HEK293T (cell line): ENCODE data around the gene SMARCC1.

Source experiments
- BHLHE40 ChIP-seq: fragments of 450-650 bp; IDR thresholded peaks from 2 replicates; pipeline ENCODE4 v1.6.1; 2016; ENCODE audit warnings: mild to moderate bottlenecking, moderate library complexity, borderline replicate concordance
- FOXA1 ChIP-seq: fragments of 450-650 bp; IDR thresholded peaks from 2 replicates; pipeline ENCODE4 v1.6.1; 2016; ENCODE audit warnings: mild to moderate bottlenecking
- FOXM1 ChIP-seq: fragments of 450-650 bp; IDR thresholded peaks from 2 replicates; pipeline ENCODE4 v1.6.1; 2017; ENCODE audit warnings: mild to moderate bottlenecking, borderline replicate concordance
- NFRKB ChIP-seq: fragments of 450-650 bp; IDR thresholded peaks from 2 replicates; pipeline ENCODE4 v1.6.1; 2016; ENCODE audit warnings: mild to moderate bottlenecking, moderate library complexity
- SP1 ChIP-seq: fragments of 450-650 bp; IDR thresholded peaks from 2 replicates; pipeline ENCODE4 v1.6.1; 2017
- SUZ12 ChIP-seq: fragments of 450-650 bp; IDR thresholded peaks from 2 replicates; pipeline ENCODE4 v1.6.1; 2016; ENCODE audit warnings: mild to moderate bottlenecking
- TARDBP ChIP-seq: fragments of 450-650 bp; IDR thresholded peaks from 2 replicates; pipeline ENCODE4 v1.6.1; 2016
- TF ChIP-seq, protein P1 (sequence below): fragments of 450-650 bp; IDR thresholded peaks from 2 replicates; pipeline ENCODE4 v1.6.1; 2016

DNA sequence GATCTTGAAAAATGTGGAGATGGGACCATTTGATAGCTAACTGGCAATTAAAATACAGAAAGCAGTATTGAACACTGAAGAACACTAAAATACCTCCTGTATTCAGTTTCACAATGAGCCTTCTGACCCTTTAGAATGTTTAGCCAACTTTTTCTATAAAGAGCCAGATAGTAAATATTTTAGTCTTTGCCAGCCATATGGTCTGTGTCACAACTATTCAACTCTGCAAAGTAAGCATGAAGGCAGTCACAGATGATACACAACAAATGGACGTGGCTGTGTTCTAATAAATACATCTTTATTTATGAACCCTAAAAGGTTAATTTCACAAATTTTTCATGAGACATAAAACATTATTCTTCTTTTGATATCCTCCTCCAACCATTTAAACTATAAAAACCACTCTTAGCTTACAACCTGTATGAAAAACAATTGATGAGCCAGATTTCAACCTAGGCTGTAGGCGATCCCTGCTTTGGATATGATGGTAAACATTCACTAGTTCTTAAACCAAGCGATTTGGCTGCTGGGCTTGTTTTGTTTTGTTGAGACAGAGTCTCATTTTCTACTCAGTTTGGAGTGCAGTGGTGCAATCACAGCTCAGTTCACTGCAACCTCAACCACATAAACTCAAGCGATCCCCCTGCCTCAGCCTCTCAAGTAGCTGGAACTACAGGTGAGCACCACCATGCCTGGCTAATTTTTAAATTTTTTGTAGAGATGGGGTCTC is 189.5 kb downstream of the SMARCC1 start:
- no peak for TF ChIP-seq BHLHE40
- TF ChIP-seq SUZ12, result no peak
- no peak for TF ChIP-seq SP1
- TF ChIP-seq FOXA1, result no peak
- TF ChIP-seq, protein P1, sequence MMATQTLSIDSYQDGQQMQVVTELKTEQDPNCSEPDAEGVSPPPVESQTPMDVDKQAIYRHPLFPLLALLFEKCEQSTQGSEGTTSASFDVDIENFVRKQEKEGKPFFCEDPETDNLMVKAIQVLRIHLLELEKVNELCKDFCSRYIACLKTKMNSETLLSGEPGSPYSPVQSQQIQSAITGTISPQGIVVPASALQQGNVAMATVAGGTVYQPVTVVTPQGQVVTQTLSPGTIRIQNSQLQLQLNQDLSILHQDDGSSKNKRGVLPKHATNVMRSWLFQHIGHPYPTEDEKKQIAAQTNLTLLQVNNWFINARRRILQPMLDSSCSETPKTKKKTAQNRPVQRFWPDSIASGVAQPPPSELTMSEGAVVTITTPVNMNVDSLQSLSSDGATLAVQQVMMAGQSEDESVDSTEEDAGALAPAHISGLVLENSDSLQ, result no peak
- no peak for TF ChIP-seq NFRKB
- no peak for TF ChIP-seq TARDBP
- TF ChIP-seq FOXM1, result no peak
